Bronchial epithelial cell (primary cell): ENCODE measurements around the gene NETO2. TPM values are rescaled to one million over a fixed set of nuclear protein-coding genes. Genes with fewer than 3 reads are reported as not detected.
"Not testable (repeated sequence)": the region's sequence is repeated elsewhere in the genome, so short reads cannot be mapped to it uniquely, and the experiment has no call there.

Experiments used
- DNase-seq: peaks from one replicate; pipeline ENCODE4 v3.0.0-alpha.2; 2010; ENCODE audit warnings: low read depth
- FAIRE-seq: peaks from 2 replicates; lab custom pipeline; 2011; peaks lifted over from hg19 to GRCh38; lab: Jason Lieb, UNC
- H3K27me3 ChIP-seq: 2 replicates; pipeline ENCODE4 v1.5.1; 2011; ENCODE audit warnings: low read length; ENCODE audit not compliant: control insufficient read depth, insufficient read depth
- H3K36me3 ChIP-seq: 2 replicates; pipeline ENCODE4 v1.5.1; 2011; ENCODE audit warnings: low read length; ENCODE audit not compliant: control insufficient read depth, insufficient read depth
- H3K4me3 ChIP-seq: 2 replicates; pipeline ENCODE4 v1.5.1; 2011; ENCODE audit warnings: mild to moderate bottlenecking, low read depth, low read length, control low read depth
- total RNA-seq: library from RNA; depleted of rRNA; stranded (reverse); fragments of >200 nt; gene quantifications from 2 replicates; pipeline ENCODE4 v1.2.1, GENCODE V29; 2014
- TF ChIP-seq, protein P1 (sequence below): IDR thresholded peaks from 2 replicates; pipeline ENCODE4 v1.5.1; 2011; ENCODE audit warnings: mild to moderate bottlenecking, moderate library complexity, low read length, control low read depth, inconsistent platforms; ENCODE audit not compliant: insufficient read depth, severe bottlenecking

NETO2 gene
- total RNA-seq, 1 donor from 2014 or later = 41.6 TPM

DNA sequence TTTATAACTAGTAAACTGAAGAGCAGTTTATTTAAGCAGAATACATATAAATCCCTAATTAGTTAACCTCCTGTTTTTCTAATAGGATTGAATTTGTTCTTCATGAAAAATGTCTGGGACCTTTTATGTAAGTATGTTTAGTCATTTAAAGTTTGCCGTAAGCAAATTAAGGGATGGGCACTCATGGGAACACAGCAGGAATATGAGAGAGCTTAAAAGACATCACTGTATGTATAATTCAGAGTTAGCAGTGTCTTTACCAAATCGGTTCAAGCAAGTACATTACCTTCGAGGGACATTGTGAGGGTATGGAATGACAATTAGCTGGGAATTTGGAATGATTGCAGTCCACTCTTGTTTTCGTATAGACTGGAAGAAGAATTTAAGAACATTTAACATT, 17.7 kb upstream of the NETO2 start:
- no peaks in the 10 kb centered on the region for H3K27me3 ChIP-seq
- FAIRE-seq (no peak), DNase-seq (no peak)
- no peaks in the 10 kb centered on the region for H3K36me3 ChIP-seq
- TF ChIP-seq, protein P1, sequence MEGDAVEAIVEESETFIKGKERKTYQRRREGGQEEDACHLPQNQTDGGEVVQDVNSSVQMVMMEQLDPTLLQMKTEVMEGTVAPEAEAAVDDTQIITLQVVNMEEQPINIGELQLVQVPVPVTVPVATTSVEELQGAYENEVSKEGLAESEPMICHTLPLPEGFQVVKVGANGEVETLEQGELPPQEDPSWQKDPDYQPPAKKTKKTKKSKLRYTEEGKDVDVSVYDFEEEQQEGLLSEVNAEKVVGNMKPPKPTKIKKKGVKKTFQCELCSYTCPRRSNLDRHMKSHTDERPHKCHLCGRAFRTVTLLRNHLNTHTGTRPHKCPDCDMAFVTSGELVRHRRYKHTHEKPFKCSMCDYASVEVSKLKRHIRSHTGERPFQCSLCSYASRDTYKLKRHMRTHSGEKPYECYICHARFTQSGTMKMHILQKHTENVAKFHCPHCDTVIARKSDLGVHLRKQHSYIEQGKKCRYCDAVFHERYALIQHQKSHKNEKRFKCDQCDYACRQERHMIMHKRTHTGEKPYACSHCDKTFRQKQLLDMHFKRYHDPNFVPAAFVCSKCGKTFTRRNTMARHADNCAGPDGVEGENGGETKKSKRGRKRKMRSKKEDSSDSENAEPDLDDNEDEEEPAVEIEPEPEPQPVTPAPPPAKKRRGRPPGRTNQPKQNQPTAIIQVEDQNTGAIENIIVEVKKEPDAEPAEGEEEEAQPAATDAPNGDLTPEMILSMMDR = no peak
- no peak overlapping the region for H3K4me3 ChIP-seq

DNA sequence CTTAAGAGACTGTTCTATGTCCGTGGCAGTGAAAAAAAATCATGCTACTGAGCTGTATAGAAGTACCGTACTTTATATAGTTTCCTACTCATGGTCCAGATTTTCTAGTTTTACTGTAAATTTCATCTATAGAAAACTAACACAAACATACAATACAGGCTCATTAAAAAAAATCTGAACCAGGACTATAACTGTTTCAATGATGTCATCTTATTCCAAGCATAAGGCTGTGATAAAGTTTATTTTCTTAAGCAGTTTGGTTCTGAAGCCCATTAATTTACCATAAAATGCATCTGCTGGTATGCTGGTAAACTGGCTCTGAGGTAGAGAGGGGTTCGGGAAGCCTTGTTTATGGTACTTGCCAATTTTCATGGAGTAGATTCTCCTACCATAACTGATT, 16.7 kb upstream of the NETO2 start:
- H3K4me3 ChIP-seq = no peak overlapping the region
- H3K27me3 ChIP-seq = no peaks in the 10 kb centered on the region
- H3K36me3 ChIP-seq = no peaks in the 10 kb centered on the region
- TF ChIP-seq, protein P1 = no peak
- no peak for DNase-seq
- FAIRE-seq = no peak

DNA sequence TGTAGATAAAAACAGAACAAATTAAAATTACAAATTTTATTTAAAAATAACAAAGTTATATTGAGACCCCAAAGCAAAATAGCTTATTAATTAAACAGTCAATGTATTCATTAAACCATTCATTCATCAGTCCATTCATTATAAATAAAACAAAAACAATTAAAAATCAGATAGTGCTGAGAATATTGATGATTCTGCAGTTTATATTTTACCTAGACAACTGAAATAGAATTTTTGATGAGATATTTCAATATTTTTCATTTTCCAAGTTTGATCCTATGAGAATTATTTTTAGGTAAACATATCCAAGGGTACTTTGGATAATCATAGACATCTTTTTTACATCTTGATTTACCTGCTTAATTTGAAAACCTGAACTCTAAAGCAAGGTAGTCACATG, 15.2 kb upstream of the NETO2 start:
- TF ChIP-seq, protein P1 = no peak
- no peak for FAIRE-seq
- H3K4me3 ChIP-seq = no peak overlapping the region
- no peaks in the 10 kb centered on the region for H3K36me3 ChIP-seq
- no peak for DNase-seq
- H3K27me3 ChIP-seq = no peaks in the 10 kb centered on the region

DNA sequence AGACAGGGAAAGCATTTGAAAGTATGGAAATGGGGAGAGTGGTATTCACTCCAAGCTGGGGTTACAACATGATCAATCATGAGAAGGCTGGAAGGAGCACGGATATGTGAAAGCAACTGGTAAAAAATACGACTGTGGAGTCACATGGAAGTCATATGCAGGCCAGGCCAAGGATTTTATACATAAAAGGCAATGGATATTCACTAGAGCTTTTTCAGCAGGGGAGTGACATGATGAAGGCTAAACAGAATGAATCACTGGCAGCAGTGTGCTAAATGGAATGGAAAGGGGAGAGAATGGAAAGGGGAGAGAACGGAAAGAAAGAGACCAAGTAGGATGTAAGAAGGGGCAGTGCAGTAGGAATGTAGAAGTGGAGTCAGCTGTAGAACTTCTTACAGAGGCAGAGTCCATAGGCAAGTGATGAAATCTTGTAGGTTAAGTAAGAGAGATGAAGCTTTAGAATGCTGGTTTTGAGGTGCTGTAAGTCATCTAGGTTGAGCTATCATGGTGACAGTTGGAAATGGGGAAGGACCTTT, 13.0 kb upstream of the NETO2 start:
- no peak overlapping the region for H3K4me3 ChIP-seq
- H3K27me3 ChIP-seq = no peaks in the 10 kb centered on the region
- no peaks in the 10 kb centered on the region for H3K36me3 ChIP-seq
- DNase-seq (no peak), FAIRE-seq (no peak)
- TF ChIP-seq, protein P1 = no peak

DNA sequence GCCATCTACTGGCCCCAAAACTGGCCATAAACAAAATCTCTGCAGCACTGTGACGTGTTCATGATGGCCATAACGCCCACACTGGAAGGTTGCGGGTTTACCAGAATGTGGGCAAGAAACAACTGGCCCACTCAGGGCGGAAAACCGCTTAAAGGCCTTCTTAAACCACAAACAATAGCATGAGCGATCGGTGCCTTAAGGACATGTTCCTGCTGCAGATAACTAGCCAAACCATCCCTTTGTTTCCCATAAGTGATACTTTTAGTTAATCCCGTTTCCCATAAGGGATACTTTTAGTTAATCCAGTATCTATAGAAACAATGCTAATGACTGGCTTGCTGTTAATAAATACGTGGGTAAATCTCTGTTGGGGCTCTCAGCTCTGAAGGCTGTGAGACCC, 8.8 kb upstream of the NETO2 start:
- FAIRE-seq = peak; percentile 36
- DNase-seq = not testable (repeated sequence)

DNA sequence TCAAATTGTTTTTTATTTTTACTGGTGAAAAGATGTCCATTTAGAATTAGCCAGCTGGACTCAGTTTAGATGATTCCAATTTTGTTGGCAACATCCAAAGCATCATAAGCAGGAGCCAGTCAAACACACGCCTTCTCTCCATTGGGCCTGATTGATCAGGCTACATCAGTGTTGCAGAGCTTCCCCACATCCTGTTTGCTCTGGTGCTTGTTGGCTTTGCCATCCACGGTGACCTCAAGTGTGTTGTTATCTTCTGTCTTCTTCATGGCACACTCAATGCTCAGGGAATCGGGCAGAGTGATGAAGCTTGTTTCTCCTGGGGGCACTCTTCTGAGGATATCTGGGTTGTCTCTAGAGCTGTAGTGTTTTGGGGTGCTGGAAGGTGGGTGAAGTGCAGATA, 6.3 kb upstream of the NETO2 start:
- FAIRE-seq = no peak
- TF ChIP-seq, protein P1 = no peak
- H3K36me3 ChIP-seq = no peaks in the 10 kb centered on the region
- H3K27me3 ChIP-seq = no peaks in the 10 kb centered on the region
- no peak for DNase-seq
- no peak overlapping the region for H3K4me3 ChIP-seq

More for the DNA sequence above, 8.8 kb upstream of the NETO2 start:
- not testable (repeated sequence) for H3K36me3 ChIP-seq, H3K4me3 ChIP-seq, H3K27me3 ChIP-seq
